ENCODE data around the gene WWOX. TPM values are rescaled to one million over a fixed set of nuclear protein-coding genes. Genes with fewer than 3 reads are reported as not detected.

The WWOX gene
- total RNA-seq, 1 experiment from 2014 or later = 15.6 TPM

DNA sequence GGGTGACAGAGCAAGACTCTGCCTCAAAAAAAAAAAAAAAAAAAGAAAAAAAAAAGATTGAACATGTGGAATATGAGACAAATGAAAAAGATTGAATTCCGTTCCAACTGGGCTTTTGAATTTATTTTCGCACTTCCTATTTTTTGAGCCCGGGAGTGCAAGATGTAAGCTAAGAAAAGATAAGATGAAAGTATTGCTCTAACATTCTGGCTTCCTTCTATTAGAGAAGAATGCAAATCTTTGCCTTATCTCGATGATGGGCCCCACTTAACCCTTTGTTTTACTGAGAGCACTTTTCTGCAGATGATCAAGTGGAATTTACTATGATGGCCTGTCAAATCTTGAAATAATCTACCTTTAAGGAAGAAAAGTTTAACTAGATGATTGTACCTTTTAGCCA lies 96.3 kb downstream of the WWOX start:
- peaks cover 0 to 3% of the 10 kb centered on the region in 2 experiments; a peak in 1 of 5 replicates for H3K9me3 Mint-ChIP-seq
- Histone ChIP-seq H3K23ac (ENCODE audit: insufficient read length, low read depth, low read length) (no peak overlapping the region), H4K5ac (ENCODE audit: insufficient read length, low read depth, low read length) (no peak overlapping the region), H3K14ac (ENCODE audit: insufficient read depth, low read length) (no peak overlapping the region), H3K9ac (ENCODE audit: extremely low read depth, insufficient read length, low read length) (no peak overlapping the region), H3K79me2 (ENCODE audit: insufficient read depth, low read length) (no peaks in the 10 kb centered on the region), H3K27ac (ENCODE audit: insufficient read length, low read depth, low read length) (no peak overlapping the region), H3K18ac (ENCODE audit: insufficient read length, low read depth, low read length) (no peak overlapping the region), H3K23me2 (ENCODE audit: insufficient read length, low read depth, low read length, poor library complexity, severe bottlenecking) (no peaks in the 10 kb centered on the region), H2BK12ac (ENCODE audit: insufficient read length, low read depth, low read length) (no peak overlapping the region), H3K4ac (ENCODE audit: low read depth, low read length) (no peak overlapping the region), H2BK20ac (ENCODE audit: low read depth, low read length, poor library complexity, severe bottlenecking) (no peak overlapping the region), H3K27me3 (ENCODE audit: insufficient read depth, low read length) (no peaks in the 10 kb centered on the region), H2AK5ac (ENCODE audit: insufficient read length, low read length) (no peak overlapping the region), H3K4me2 (ENCODE audit: insufficient read depth, insufficient read length, low read length) (no peak overlapping the region), H3K56ac (ENCODE audit: insufficient read length, low read depth, low read length) (no peak overlapping the region), H3T11ph (ENCODE audit: low read length) (no peak overlapping the region), H2BK15ac (ENCODE audit: low read depth, low read length) (no peak overlapping the region), H4K20me1 (ENCODE audit: control insufficient read depth, insufficient read depth, insufficient read length) (no peaks in the 10 kb centered on the region), H2BK120ac (ENCODE audit: low read depth, low read length, poor library complexity, severe bottlenecking) (no peak overlapping the region), H3K4me1 (ENCODE audit: insufficient read depth, low read length) (no peaks in the 10 kb centered on the region), H4K8ac (replicated peaks; ENCODE audit: insufficient read length, low read depth, low read length) (no peak overlapping the region), H3K79me1 (ENCODE audit: insufficient read depth, low read depth, low read length, poor library complexity, severe bottlenecking) (no peaks in the 10 kb centered on the region), H4K91ac (ENCODE audit: insufficient read length, low read depth, low read length) (no peak overlapping the region), H2AFZ (ENCODE audit: low read length) (no peak overlapping the region), H3K9me3 (ENCODE audit: control insufficient read depth, low read depth, low read length) (no peaks in the 10 kb centered on the region), H2BK5ac (ENCODE audit: insufficient read length, low read length) (no peak overlapping the region)
- H3K36me3 Mint-ChIP-seq (ENCODE audit: insufficient read depth in 1 of 3, low read depth in 3 of 3) = peaks cover 0 to 1% (median 0%) of the 10 kb centered on the region in 3 experiments; a peak in 1 of 7 replicates
- DNase-seq = no peak
- TF ChIP-seq, protein P1, sequence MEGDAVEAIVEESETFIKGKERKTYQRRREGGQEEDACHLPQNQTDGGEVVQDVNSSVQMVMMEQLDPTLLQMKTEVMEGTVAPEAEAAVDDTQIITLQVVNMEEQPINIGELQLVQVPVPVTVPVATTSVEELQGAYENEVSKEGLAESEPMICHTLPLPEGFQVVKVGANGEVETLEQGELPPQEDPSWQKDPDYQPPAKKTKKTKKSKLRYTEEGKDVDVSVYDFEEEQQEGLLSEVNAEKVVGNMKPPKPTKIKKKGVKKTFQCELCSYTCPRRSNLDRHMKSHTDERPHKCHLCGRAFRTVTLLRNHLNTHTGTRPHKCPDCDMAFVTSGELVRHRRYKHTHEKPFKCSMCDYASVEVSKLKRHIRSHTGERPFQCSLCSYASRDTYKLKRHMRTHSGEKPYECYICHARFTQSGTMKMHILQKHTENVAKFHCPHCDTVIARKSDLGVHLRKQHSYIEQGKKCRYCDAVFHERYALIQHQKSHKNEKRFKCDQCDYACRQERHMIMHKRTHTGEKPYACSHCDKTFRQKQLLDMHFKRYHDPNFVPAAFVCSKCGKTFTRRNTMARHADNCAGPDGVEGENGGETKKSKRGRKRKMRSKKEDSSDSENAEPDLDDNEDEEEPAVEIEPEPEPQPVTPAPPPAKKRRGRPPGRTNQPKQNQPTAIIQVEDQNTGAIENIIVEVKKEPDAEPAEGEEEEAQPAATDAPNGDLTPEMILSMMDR (conservative IDR thresholded peaks at IDR 0.05) = no peak
- peaks cover 17% of the 10 kb centered on the region in 2 experiments for H3K4me1 Mint-ChIP-seq
- no CpG with 5 or more reads among the region's 4 CpGs for WGBS (ENCODE audit: extremely low coverage, insufficient read length, low lambda C conversion rate)
- H3K4me3 Mint-ChIP-seq = no peak overlapping the region
- H3K27me3 Mint-ChIP-seq (ENCODE audit: low read depth) = no peaks in the 10 kb centered on the region
- no peak overlapping the region for H3K27ac Mint-ChIP-seq
